Measurements from ENCODE around the gene PIGW.
"Not testable (repeated sequence)": the region's sequence is repeated elsewhere in the genome, so short reads cannot be mapped to it uniquely, and the experiment has no call there.

The PIGW gene

GRCh38 chr17:36508439-36508838 is 26.3 kb upstream of the PIGW start:
- H3K27me3 ChIP-seq (ENCODE audit: control insufficient read depth in 1 of 2, insufficient read depth in 1 of 2, low read length in 2 of 2); H3K4me1 ChIP-seq (ENCODE audit: control insufficient read depth, insufficient read depth, low read depth, low read length); H4K91ac ChIP-seq (ENCODE audit: low read length); H3K4me3 ChIP-seq (ENCODE audit: insufficient read depth in 1 of 2, low read depth in 1 of 2, low read length in 2 of 2); H4K8ac ChIP-seq (ENCODE audit: low read length); H3K4me2 ChIP-seq (ENCODE audit: low read length, poor library complexity, severe bottlenecking); H3K14ac ChIP-seq (ENCODE audit: low read length in 2 of 2); H3K18ac ChIP-seq (ENCODE audit: low read depth in 1 of 2, low read length in 2 of 2); H2BK120ac ChIP-seq (ENCODE audit: low read depth, low read length); H2BK12ac ChIP-seq (ENCODE audit: low read length in 2 of 2); H2AK5ac ChIP-seq (ENCODE audit: low read length, severe bottlenecking); H3K4ac ChIP-seq (ENCODE audit: low read depth in 1 of 2, low read length in 2 of 2); H3K27ac ChIP-seq (ENCODE audit: low read length, poor library complexity, severe bottlenecking); H2AFZ ChIP-seq (ENCODE audit: low read depth, low read length); H2BK5ac ChIP-seq (ENCODE audit: low read depth, low read length, poor library complexity, severe bottlenecking); DNase-seq; H3K9me3 ChIP-seq (ENCODE audit: control insufficient read depth, low read length); H3K79me1 ChIP-seq (replicated peaks; ENCODE audit: low read length, poor library complexity, severe bottlenecking); H3K23ac ChIP-seq (ENCODE audit: low read length in 2 of 2); H3K9ac ChIP-seq (ENCODE audit: low read length); H2BK15ac ChIP-seq (ENCODE audit: low read depth, poor library complexity, severe bottlenecking): not testable (repeated sequence)
- 100% methylated on average over 1 of the region's 2 CpGs for WGBS
- peaks cover 81 to 95% of the 10 kb centered on the region in 2 experiments for H3K36me3 ChIP-seq (ENCODE audit: control insufficient read depth in 1 of 2, insufficient read depth in 2 of 2, low read depth in 1 of 2, low read length in 2 of 2)

GRCh38 chr17:36509272-36509985 is 25.4 kb upstream of the PIGW start:
- peaks cover 81 to 95% of the 10 kb centered on the region in 2 experiments for H3K36me3 ChIP-seq (ENCODE audit: control insufficient read depth in 1 of 2, insufficient read depth in 2 of 2, low read depth in 1 of 2, low read length in 2 of 2)
- no peak for DNase-seq
- H3K4me3 ChIP-seq (ENCODE audit: insufficient read depth in 1 of 2, low read depth in 1 of 2, low read length in 2 of 2): no peak overlapping the region
- H3K9ac ChIP-seq (ENCODE audit: low read length): no peak overlapping the region
- H3K27me3 ChIP-seq (ENCODE audit: control insufficient read depth in 1 of 2, insufficient read depth in 1 of 2, low read length in 2 of 2): no peaks in the 10 kb centered on the region
- no peak overlapping the region for H3K14ac ChIP-seq (ENCODE audit: low read length in 2 of 2)
- H3K79me1 ChIP-seq (replicated peaks; ENCODE audit: low read length, poor library complexity, severe bottlenecking): peaks cover 6% of the 10 kb centered on the region
- 93% methylated on average over 9 of the region's 9 CpGs for WGBS
- no peak overlapping the region for H3K23ac ChIP-seq (ENCODE audit: low read length in 2 of 2)
- no peak overlapping the region for H3K4me2 ChIP-seq (ENCODE audit: low read length, poor library complexity, severe bottlenecking)
- no peak overlapping the region for H4K91ac ChIP-seq (ENCODE audit: low read length)
- H2AFZ ChIP-seq (ENCODE audit: low read depth, low read length): no peak overlapping the region
- no peaks in the 10 kb centered on the region for H3K4me1 ChIP-seq (ENCODE audit: control insufficient read depth, insufficient read depth, low read depth, low read length)
- H2AK5ac ChIP-seq (ENCODE audit: low read length, severe bottlenecking): no peak overlapping the region
- no peak overlapping the region for H2BK15ac ChIP-seq (ENCODE audit: low read depth, poor library complexity, severe bottlenecking)
- no peak overlapping the region for H2BK120ac ChIP-seq (ENCODE audit: low read depth, low read length)
- no peak overlapping the region for H3K18ac ChIP-seq (ENCODE audit: low read depth in 1 of 2, low read length in 2 of 2)
- H2BK5ac ChIP-seq (ENCODE audit: low read depth, low read length, poor library complexity, severe bottlenecking): no peak overlapping the region
- H2BK12ac ChIP-seq (ENCODE audit: low read length in 2 of 2): no peak overlapping the region
- H3K4ac ChIP-seq (ENCODE audit: low read depth in 1 of 2, low read length in 2 of 2): no peak overlapping the region
- no peaks in the 10 kb centered on the region for H3K9me3 ChIP-seq (ENCODE audit: control insufficient read depth, low read length)
- no peak overlapping the region for H4K8ac ChIP-seq (ENCODE audit: low read length)
- no peak overlapping the region for H3K27ac ChIP-seq (ENCODE audit: low read length, poor library complexity, severe bottlenecking)

GRCh38 chr17:36510636-36511035 is 24.2 kb upstream of the PIGW start:
- no peak overlapping the region for H3K14ac ChIP-seq (ENCODE audit: low read length in 2 of 2)
- H3K4me2 ChIP-seq (ENCODE audit: low read length, poor library complexity, severe bottlenecking): no peak overlapping the region
- H2BK12ac ChIP-seq (ENCODE audit: low read length in 2 of 2): no peak overlapping the region
- no peak overlapping the region for H2AK5ac ChIP-seq (ENCODE audit: low read length, severe bottlenecking)
- peaks cover 83 to 96% of the 10 kb centered on the region in 2 experiments for H3K36me3 ChIP-seq (ENCODE audit: control insufficient read depth in 1 of 2, insufficient read depth in 2 of 2, low read depth in 1 of 2, low read length in 2 of 2)
- H3K9ac ChIP-seq (ENCODE audit: low read length): no peak overlapping the region
- no peak overlapping the region for H3K4me3 ChIP-seq (ENCODE audit: insufficient read depth in 1 of 2, low read depth in 1 of 2, low read length in 2 of 2)
- no peak overlapping the region for H2BK120ac ChIP-seq (ENCODE audit: low read depth, low read length)
- no peak overlapping the region for H3K4ac ChIP-seq (ENCODE audit: low read depth in 1 of 2, low read length in 2 of 2)
- no peaks in the 10 kb centered on the region for H3K4me1 ChIP-seq (ENCODE audit: control insufficient read depth, insufficient read depth, low read depth, low read length)
- no peaks in the 10 kb centered on the region for H3K9me3 ChIP-seq (ENCODE audit: control insufficient read depth, low read length)
- no peak overlapping the region for H3K23ac ChIP-seq (ENCODE audit: low read length in 2 of 2)
- no peak overlapping the region for H2BK15ac ChIP-seq (ENCODE audit: low read depth, poor library complexity, severe bottlenecking)
- WGBS: 90% methylated on average over 14 of the region's 14 CpGs
- H2BK5ac ChIP-seq (ENCODE audit: low read depth, low read length, poor library complexity, severe bottlenecking): no peak overlapping the region
- no peak for DNase-seq
- H3K27me3 ChIP-seq (ENCODE audit: control insufficient read depth in 1 of 2, insufficient read depth in 1 of 2, low read length in 2 of 2): no peaks in the 10 kb centered on the region
- no peak overlapping the region for H2AFZ ChIP-seq (ENCODE audit: low read depth, low read length)
- no peak overlapping the region for H3K27ac ChIP-seq (ENCODE audit: low read length, poor library complexity, severe bottlenecking)
- H3K79me1 ChIP-seq (replicated peaks; ENCODE audit: low read length, poor library complexity, severe bottlenecking): peaks cover 6% of the 10 kb centered on the region
- H3K18ac ChIP-seq (ENCODE audit: low read depth in 1 of 2, low read length in 2 of 2): no peak overlapping the region
- no peak overlapping the region for H4K8ac ChIP-seq (ENCODE audit: low read length)
- H4K91ac ChIP-seq (ENCODE audit: low read length): no peak overlapping the region

GRCh38 chr17:36511216-36511615 is 23.6 kb upstream of the PIGW start:
- H2BK5ac ChIP-seq (ENCODE audit: low read depth, low read length, poor library complexity, severe bottlenecking): no peak overlapping the region
- H3K79me1 ChIP-seq (replicated peaks; ENCODE audit: low read length, poor library complexity, severe bottlenecking): peaks cover 9% of the 10 kb centered on the region
- H3K4ac ChIP-seq (ENCODE audit: low read depth in 1 of 2, low read length in 2 of 2): no peak overlapping the region
- no peak overlapping the region for H3K18ac ChIP-seq (ENCODE audit: low read depth in 1 of 2, low read length in 2 of 2)
- no peak overlapping the region for H4K8ac ChIP-seq (ENCODE audit: low read length)
- H4K91ac ChIP-seq (ENCODE audit: low read length): no peak overlapping the region
- no peak overlapping the region for H3K4me3 ChIP-seq (ENCODE audit: insufficient read depth in 1 of 2, low read depth in 1 of 2, low read length in 2 of 2)
- H2AFZ ChIP-seq (ENCODE audit: low read depth, low read length): no peak overlapping the region
- DNase-seq: no peak
- no peak overlapping the region for H3K27ac ChIP-seq (ENCODE audit: low read length, poor library complexity, severe bottlenecking)
- H3K23ac ChIP-seq (ENCODE audit: low read length in 2 of 2): no peak overlapping the region
- H3K36me3 ChIP-seq (ENCODE audit: control insufficient read depth in 1 of 2, insufficient read depth in 2 of 2, low read depth in 1 of 2, low read length in 2 of 2): peaks cover 82 to 96% of the 10 kb centered on the region in 2 experiments
- no peak overlapping the region for H3K4me2 ChIP-seq (ENCODE audit: low read length, poor library complexity, severe bottlenecking)
- H3K27me3 ChIP-seq (ENCODE audit: control insufficient read depth in 1 of 2, insufficient read depth in 1 of 2, low read length in 2 of 2): no peaks in the 10 kb centered on the region
- no peaks in the 10 kb centered on the region for H3K9me3 ChIP-seq (ENCODE audit: control insufficient read depth, low read length)
- H2BK12ac ChIP-seq (ENCODE audit: low read length in 2 of 2): no peak overlapping the region
- no peak overlapping the region for H2AK5ac ChIP-seq (ENCODE audit: low read length, severe bottlenecking)
- no peak overlapping the region for H2BK120ac ChIP-seq (ENCODE audit: low read depth, low read length)
- H3K9ac ChIP-seq (ENCODE audit: low read length): no peak overlapping the region
- H3K4me1 ChIP-seq (ENCODE audit: control insufficient read depth, insufficient read depth, low read depth, low read length): no peaks in the 10 kb centered on the region
- WGBS: 95% methylated on average over 5 of the region's 6 CpGs
- H3K14ac ChIP-seq (ENCODE audit: low read length in 2 of 2): no peak overlapping the region
- no peak overlapping the region for H2BK15ac ChIP-seq (ENCODE audit: low read depth, poor library complexity, severe bottlenecking)
